Measurements from ENCODE around the gene TRAFD1.

DNA sequence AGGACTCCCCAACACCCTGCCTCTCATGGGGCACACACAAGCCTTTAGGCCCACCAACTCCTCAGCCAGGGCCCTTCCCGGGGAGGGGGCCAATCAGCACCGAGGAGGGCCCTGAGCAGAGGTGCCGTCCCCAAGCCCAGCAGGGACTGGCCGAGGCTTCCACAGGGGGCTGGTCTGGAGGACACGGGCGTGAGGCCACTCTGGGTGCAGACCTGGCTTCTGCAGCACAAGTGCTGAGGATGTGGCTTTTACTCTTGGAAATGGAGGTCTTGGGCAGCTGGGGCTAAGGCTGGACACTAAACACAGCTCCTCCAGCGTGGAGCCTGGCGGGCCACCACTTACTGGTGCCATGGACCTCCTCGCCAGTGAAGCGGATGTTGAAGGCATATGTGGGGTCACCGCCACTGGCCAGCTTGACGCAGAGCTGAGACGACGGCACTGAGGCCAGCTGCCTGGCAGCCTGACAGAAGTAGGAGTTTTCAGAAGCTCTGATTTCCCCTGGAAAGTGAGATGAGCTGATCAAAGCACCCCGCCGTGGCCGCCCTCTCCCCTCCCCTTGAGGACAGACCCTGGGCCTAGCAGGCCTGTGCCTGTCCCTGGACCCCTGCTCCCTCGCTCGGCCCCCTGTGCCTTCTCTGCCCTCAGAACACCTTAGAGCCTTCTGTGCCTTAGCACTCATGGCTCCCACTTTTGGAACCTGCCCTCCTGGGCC, 44.0 kb downstream of the TRAFD1 start:
- TF ChIP-seq, protein P1, sequence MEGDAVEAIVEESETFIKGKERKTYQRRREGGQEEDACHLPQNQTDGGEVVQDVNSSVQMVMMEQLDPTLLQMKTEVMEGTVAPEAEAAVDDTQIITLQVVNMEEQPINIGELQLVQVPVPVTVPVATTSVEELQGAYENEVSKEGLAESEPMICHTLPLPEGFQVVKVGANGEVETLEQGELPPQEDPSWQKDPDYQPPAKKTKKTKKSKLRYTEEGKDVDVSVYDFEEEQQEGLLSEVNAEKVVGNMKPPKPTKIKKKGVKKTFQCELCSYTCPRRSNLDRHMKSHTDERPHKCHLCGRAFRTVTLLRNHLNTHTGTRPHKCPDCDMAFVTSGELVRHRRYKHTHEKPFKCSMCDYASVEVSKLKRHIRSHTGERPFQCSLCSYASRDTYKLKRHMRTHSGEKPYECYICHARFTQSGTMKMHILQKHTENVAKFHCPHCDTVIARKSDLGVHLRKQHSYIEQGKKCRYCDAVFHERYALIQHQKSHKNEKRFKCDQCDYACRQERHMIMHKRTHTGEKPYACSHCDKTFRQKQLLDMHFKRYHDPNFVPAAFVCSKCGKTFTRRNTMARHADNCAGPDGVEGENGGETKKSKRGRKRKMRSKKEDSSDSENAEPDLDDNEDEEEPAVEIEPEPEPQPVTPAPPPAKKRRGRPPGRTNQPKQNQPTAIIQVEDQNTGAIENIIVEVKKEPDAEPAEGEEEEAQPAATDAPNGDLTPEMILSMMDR (IDR thresholded peaks at IDR 0.05) = no peak
- TF ChIP-seq POLR2AphosphoS5 (IDR thresholded peaks at IDR 0.05; ENCODE audit: insufficient read depth in 1 of 2, low read depth in 1 of 2) = no peak

Measured in vagina (tissue), 2 donors.